NOMO-1 treated with dmso at 0.1 percent for 144 hours (cell line): ENCODE data around the gene FAM221A.
A peak's percentile ranks its signal among the peaks of the same experiment; 100 is the strongest.
"Not testable (repeated sequence)": the region's sequence is repeated elsewhere in the genome, so short reads cannot be mapped to it uniquely, and the experiment has no call there.

ENCODE experiments used
- DNase-seq: peaks from one replicate; lab custom pipeline; 2025; ENCODE audit not compliant: unreplicated experiment; lab: John Stamatoyannopoulos, UW

Gene FAM221A, protein sequence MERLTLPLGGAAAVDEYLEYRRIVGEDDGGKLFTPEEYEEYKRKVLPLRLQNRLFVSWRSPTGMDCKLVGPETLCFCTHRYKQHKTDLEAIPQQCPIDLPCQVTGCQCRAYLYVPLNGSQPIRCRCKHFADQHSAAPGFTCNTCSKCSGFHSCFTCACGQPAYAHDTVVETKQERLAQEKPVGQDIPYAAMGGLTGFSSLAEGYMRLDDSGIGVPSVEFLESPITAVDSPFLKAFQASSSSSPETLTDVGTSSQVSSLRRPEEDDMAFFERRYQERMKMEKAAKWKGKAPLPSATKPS

DNA sequence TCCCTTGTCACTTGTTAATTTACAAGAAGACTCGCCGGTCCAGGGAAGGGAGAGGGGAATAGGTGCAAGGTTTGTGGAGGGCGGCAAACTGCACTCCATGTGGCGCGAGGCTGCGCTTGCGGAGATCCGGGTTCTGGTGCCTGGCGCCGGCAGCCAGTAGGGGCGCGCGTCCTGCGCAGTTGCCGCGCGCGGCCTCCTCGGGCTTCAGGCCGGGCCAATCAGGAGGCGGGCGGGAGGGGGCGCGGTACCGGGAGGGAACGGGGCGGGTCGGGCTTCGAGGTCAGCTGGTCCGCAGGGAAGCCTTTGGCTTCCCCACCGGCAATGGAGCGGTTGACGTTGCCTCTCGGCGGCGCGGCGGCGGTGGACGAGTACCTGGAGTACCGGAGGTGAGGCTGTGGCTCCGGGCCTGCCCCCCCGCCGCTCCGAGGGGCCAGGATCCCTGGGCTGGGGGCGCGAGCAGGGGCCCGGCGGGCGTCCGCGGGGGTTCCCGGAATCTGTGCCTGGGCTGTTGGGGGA, at the start of gene FAM221A:
Gene FAM221A (plus strand): TSS at position 302 of the 516 bp plus-strand sequence. CDS start 20 bp downstream, at position 322.
- DNase-seq = peak; percentile 37

- no peak for DNase-seq
Observed at GRCh38 chr7:23633417-23633816, 46.6 kb upstream of the FAM221A start.

DNA sequence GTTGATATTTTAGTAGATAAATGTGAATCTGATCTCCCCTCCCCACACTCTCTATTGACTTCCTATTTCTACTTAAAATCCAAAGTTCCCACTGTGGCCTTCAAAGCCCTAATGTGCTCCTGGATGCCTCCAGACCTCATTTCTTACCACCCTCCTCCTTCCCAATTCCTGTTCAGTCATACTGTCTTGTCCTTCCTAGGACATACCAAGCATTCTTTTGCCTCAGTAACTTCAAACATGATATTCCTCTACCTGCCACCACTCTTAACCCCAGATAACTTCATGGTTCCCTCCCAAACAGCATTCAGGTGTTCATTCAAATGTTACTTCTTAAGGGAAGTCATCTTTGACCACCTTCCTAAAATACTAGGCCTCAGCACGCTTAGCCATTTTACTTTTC, 34.2 kb upstream of the FAM221A start:
- no peak for DNase-seq

- DNase-seq = no peak
Observed at GRCh38 chr7:23653942-23654341, 26.1 kb upstream of the FAM221A start.

DNA sequence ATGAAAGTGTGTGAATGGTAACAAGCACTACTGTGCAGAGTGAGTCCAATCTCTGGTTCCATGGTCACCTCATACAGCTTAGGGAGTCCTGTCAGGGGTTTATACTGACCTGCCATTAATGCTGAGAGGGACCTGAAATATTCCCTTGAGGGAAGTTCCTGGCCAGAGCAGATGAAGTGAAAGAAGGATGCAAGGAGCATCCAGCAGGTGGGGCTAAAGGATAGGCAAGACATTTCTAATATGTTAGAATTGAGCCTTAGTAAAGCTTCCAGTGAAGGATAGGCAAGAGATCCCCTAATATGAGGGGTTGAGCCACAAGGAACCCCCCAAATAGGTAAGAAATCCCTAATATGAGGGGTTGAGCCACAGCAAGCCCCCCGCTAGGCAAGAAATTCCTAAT, 25.5 kb upstream of the FAM221A start:
- DNase-seq = no peak

DNA sequence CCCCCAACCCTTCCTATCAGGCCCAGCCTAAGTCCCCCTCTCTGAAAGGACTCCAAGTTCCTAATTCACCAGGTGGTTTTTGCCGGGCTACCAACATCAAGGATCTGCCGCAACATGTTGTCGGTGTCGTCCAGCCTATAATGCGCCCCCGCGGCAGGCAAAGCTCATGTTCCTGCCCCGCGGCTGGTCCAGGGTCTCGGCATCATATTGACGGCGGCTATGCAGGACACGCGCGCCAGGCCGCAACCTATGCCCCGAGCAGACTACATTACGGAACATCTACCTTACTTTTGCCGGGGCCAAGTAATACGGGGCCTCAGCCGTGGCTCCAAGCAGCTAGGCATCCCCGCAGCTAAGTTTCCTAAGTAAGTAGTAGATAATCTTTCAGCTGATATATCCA, 24.6 kb upstream of the FAM221A start:
- no peak for DNase-seq

DNA sequence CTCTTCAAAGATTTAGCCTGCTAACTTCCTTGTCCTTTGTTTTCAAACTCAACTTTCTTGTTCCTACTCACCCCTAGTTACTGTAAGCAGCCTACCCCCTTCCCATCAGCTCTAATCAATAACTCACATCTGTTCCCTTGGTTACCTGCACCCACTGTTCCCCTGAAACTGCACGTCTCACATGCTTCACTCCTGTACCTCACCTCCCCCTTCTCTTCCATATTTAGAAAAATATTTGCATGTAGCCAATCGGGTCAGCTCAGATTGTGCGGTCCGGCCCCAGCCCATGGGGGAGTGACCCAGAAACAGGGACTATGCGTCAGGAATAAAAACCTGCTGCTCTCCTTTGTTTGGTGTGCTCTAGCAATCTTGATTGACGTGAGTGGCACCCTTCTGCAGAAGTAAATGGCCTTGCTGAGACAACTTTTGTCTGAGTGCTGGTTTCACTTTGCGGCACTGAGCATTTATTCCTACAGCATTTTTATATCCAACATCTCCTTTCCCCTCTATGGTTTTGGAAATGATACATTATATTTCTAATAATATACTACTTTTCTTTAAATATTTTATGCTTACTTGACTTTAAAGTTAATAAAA, 21.1 kb upstream of the FAM221A start:
- DNase-seq = no peak

GRCh38 chr7:23661385-23661784, 18.6 kb upstream of the FAM221A start:
- DNase-seq = no peak

GRCh38 chr7:23662124-23662983, 17.6 kb upstream of the FAM221A start:
- no peak for DNase-seq

- no peak for DNase-seq
Observed at GRCh38 chr7:23662984-23663313, 17.1 kb upstream of the FAM221A start.

GRCh38 chr7:23664122-23664521, 15.9 kb upstream of the FAM221A start:
- no peak for DNase-seq

- no peak for DNase-seq
Observed at GRCh38 chr7:23672033-23672432, 8.0 kb upstream of the FAM221A start.

GRCh38 chr7:23680414-23681405, 711 bp downstream of the FAM221A start:
- no peak for DNase-seq

DNA sequence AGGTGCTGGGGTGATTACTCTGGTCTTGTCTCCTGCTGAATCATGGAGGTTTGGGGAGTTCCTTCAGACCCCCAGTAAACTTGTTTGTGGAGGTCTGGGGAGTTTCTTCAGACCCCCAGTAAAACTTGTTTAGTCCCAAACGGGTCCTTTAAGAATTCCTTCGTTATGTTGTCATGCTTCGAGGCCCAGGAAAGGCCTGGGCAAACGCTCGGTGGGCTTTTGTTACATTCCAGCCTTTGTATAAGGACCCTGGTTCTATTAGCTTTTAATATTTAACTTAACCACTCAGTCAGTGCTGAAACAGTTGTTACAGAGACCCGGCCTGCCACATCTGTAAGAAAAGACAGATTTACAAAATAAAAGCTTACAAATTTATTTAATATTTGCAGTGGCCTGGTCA, 4.0 kb downstream of the FAM221A start:
- not testable (repeated sequence) for DNase-seq

- no peak for DNase-seq
Observed at GRCh38 chr7:23685731-23686130, 5.7 kb downstream of the FAM221A start.

DNA sequence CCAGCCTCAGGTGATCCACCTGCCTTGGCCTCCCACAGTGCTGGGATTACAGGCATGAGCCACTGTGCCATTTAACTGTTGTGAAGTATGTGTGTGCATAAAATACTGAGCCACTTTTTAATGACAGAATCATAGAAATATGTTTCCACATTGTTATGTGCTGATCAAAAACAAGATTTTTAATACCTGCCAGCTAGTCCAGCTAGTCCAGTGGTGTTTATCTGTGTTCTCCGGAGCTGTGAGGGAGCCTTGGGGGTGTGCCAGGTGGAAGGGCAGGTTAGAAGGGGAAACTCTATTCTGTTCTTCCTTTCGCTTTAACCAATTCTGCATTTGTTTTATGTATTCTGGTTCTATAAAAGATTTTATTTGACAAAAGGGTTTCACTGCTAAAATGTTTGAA, 7.0 kb downstream of the FAM221A start:
- DNase-seq = no peak

DNA sequence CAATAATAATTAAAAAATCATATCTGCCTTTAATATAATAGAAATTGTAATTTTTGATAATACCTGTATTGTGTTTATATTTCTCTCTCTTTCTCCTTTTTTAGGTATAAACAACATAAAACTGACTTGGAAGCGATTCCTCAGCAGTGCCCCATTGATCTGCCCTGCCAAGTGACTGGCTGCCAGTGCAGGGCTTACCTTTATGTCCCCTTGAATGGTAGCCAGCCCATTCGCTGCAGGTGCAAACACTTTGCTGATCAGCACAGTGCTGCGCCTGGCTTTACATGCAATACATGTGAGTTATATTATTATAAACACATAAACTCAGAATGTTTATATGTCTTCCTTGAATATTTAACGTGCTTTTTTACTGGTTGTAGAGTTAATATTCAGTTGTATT, 9.2 kb downstream of the FAM221A start:
- DNase-seq = no peak

DNA sequence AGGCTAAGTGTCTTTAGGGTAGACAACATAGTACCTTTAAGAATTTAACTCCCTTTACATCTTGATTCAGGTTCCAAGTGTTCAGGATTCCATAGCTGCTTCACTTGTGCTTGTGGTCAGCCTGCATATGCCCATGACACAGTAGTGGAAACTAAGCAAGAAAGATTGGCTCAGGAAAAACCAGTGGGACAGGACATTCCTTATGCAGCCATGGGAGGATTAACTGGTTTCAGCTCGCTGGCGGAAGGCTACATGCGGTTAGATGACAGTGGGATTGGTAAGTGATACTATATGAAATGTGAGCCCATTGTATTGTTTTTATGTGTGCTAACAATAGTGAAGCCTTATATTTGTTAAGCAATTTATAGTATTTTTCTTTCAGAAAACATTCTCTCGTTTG, 11.3 kb downstream of the FAM221A start:
- DNase-seq = no peak

DNA sequence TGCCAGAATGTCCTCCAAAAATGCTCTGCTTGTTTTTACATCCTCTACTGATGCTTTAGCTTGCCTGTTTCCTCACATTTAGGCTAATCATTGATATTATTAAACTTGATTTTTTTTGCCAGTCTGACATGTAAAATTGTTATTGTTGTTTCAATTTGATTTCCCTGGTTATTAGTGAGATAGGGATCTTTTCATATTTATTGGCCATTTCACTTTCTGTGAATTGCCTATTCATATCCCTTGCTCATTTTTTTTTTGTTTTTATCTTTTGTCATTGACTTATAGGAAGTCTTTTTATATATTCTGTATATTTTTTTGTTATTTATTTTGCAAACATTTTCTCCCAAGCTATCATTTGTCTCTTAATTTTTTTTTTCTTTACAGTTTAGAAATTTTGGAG, 13.2 kb downstream of the FAM221A start:
- DNase-seq = no peak

GRCh38 chr7:23696916-23697441, 17.0 kb downstream of the FAM221A start:
- DNase-seq = peak; percentile 21
